IPS-15b (cell line): Measurements from ENCODE around the gene CARNS1.

Experiments
- H3K27me3 ChIP-seq: one replicate; pipeline ENCODE4 v1.6.1; 2013; ENCODE audit warnings: low read length; ENCODE audit not compliant: control insufficient read depth, insufficient read depth
- H3K36me3 ChIP-seq: one replicate; pipeline ENCODE4 v1.6.1; 2013; ENCODE audit warnings: low read length; ENCODE audit not compliant: control insufficient read depth, insufficient read depth
- H3K4me1 ChIP-seq: one replicate; pipeline ENCODE4 v1.6.1; 2013; ENCODE audit warnings: mild to moderate bottlenecking, low read length; ENCODE audit not compliant: control insufficient read depth, insufficient read depth
- H3K4me3 ChIP-seq: one replicate; pipeline ENCODE4 v1.5.1; 2013; ENCODE audit warnings: low read depth, low read length
- H3K9ac ChIP-seq: one replicate; pipeline ENCODE4 v1.6.1; 2013; ENCODE audit warnings: low read depth, mild to moderate bottlenecking, low read length
- H3K9me3 ChIP-seq: one replicate; pipeline ENCODE4 v1.6.1; 2013; ENCODE audit warnings: mild to moderate bottlenecking, low read length; ENCODE audit not compliant: control insufficient read depth, insufficient read depth

The CARNS1 gene

DNA sequence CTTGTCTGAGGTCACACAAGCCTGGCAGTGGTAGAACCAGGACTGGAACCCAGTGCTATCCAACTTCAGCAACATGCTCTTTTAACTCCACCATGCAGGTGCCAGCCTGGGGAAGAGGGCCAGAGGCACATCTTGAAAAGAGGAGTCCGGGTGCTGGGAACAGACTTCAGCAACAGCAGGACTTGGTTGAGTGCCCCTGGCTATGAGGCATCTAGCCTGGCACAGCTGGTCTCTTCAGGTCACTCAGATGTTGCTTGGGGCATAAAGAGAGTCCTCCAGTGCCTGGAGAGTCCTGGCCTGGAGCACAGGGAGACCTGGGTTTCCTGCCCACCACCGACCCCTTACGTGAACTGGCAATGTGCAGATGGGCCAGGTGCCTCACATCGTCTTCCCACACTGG lies 36.9 kb upstream of the CARNS1 start:
- no peak overlapping the region for H3K4me3 ChIP-seq
- H3K36me3 ChIP-seq: no peaks in the 10 kb centered on the region
- no peaks in the 10 kb centered on the region for H3K9me3 ChIP-seq
- H3K4me1 ChIP-seq: peaks cover 15% of the 10 kb centered on the region
- peaks cover 31% of the 10 kb centered on the region for H3K27me3 ChIP-seq
- no peak overlapping the region for H3K9ac ChIP-seq

DNA sequence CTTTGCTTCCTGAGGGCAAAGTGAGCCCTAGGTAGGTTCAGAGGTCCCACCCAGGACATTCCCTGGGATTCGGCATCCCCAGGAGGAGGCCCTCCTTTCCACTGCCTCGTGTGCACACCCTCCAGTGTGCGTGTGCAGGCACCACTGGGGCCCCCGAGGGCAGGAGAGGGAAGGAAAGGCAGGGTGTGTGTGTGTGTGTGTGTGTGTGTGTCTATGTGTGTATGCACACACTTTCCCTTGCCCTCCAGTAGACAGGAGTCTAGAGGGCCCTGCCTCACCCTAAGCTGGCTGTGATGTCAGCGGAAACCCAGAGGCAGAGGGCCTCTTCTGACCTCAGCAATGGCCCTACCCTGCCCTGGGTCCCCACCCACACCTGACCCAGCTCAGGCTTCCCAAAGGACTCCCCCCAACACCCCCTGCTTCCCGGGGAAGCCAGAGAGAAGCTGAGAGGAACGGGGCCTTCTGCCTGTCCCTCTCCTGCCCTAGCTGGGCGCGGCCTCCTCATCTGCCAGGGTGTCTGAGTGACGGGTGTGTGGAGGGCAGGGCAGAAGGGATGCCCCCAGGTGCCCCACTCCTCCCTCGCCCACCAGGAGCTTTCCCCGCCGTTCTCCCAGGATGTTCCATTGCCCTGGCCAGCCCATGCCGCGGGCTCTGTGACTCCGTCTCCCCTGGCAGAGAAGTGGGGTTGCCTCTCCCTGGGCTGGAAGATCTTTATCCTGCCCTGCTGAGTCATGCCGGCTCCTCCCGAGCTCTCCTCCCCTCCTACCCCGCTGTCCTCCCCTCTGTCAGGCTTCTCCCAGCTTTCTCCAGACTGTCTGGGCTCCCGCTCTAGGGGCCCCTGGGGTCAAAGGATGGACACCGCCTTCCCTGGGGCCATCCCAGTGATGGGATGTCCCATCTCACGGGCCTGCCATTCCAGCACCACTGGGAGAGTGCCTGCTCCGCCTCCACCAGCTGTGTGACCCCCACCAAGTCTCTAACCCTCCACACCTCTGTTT lies 36.1 kb upstream of the CARNS1 start:
- Histone ChIP-seq H3K27me3 (peaks cover 32% of the 10 kb centered on the region), H3K4me1 (peaks cover 14% of the 10 kb centered on the region), H3K36me3 (no peaks in the 10 kb centered on the region), H3K9me3 (no peaks in the 10 kb centered on the region), H3K4me3 (no peak overlapping the region), H3K9ac (no peak overlapping the region)

- Histone ChIP-seq H3K4me1 (peaks cover 8% of the 10 kb centered on the region), H3K4me3 (no peak overlapping the region), H3K36me3 (no peaks in the 10 kb centered on the region), H3K27me3 (peaks cover 31% of the 10 kb centered on the region), H3K9ac (no peak overlapping the region), H3K9me3 (no peaks in the 10 kb centered on the region)
Observed at GRCh38 chr11:67381244-67381972, 34.1 kb upstream of the CARNS1 start.

DNA sequence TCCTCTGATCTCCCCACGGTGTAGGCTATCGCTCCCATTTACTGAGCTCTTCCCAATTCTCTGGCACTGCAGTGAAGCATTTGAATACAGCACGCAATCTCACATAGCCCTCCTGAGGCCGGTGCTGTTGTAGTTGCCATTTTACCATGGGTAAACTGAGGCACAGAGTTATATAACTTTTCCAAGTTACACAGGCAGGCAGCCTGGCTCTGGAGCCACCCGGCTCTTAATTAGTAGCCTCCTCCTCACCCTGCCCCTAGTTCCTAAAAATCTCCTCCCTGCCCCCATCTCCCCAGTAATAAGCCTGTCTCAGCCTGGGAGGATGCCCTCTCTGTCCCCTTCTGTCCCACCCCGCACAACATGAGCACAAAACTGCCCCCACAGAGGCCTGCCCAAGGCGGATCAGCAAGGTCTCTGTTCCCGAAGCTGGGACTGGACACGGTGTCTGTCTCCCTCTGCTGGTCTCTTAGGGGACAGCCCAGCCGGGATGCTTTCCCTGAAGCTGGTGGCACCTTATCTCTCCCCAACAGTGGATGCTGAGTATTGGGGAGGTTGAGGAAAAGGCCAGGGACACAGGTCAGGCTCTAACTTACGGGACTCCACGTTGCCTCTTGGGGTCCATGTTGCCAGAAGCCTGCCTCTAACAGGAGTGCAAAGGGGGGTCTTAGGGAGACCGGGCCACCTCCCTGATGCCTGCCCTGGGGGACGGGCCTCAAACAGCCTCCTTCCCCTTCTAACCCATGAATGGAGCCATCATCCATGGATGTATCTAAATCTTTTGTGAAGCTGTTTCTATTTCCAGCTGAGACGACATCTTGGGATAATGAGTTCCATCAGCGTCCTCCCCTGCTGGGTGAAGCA lies 33.0 kb upstream of the CARNS1 start:
- Histone ChIP-seq H3K36me3 (no peaks in the 10 kb centered on the region), H3K4me3 (no peak overlapping the region), H3K4me1 (peaks cover 6% of the 10 kb centered on the region), H3K9me3 (no peaks in the 10 kb centered on the region), H3K27me3 (peaks cover 20% of the 10 kb centered on the region), H3K9ac (no peak overlapping the region)

- Histone ChIP-seq H3K27me3 (peaks cover 14% of the 10 kb centered on the region), H3K9me3 (no peaks in the 10 kb centered on the region), H3K4me3 (no peak overlapping the region), H3K36me3 (no peaks in the 10 kb centered on the region), H3K4me1 (peaks cover 6% of the 10 kb centered on the region), H3K9ac (no peak overlapping the region)
Observed at GRCh38 chr11:67384851-67385366, 30.6 kb upstream of the CARNS1 start.

DNA sequence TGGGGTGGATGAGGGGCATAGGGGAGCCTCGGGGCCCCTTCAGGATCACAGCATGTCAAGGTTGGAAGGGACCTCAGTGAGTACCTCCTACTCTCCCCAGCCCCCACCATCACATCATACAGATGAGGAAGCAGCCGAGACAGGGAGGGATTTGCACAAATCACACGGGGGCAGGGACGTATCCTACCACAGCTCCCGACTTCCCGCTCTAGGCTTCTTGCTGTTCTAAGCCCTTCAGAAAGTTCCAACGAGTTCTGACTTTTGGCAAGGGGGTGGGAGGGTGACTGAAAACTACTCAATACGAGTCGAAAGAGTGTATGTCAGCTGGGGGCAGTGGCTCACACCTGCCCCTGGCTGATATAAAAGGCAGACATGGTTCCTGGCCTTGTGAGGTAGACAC lies 28.4 kb upstream of the CARNS1 start:
- peaks cover 6% of the 10 kb centered on the region for H3K4me1 ChIP-seq
- H3K27me3 ChIP-seq: peaks cover 10% of the 10 kb centered on the region
- H3K4me3 ChIP-seq: no peak overlapping the region
- H3K9me3 ChIP-seq: no peaks in the 10 kb centered on the region
- no peak overlapping the region for H3K9ac ChIP-seq
- H3K36me3 ChIP-seq: no peaks in the 10 kb centered on the region

- Histone ChIP-seq H3K9ac (no peak overlapping the region), H3K4me3 (no peak overlapping the region), H3K36me3 (no peaks in the 10 kb centered on the region)
Observed at GRCh38 chr11:67387518-67387917, 28.0 kb upstream of the CARNS1 start.

DNA sequence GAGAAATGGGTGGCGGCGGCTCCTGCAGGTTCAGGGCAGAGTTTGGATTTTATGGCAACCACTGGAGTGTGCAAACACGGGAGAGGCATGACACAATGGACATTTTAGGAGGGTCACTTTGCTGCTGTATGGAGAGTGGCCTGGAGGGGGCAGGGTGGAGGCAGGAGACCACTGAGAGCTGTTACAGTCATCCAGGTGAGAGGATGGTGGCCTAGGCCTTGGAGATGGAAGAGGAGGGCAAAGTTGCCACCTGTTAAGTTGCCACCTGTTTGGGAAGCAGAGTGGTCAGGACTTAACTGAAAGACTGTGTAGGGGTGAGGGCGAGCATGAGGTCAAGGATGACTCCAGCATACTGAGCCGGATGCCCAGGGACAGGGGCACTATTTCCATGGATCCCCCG lies 26.0 kb upstream of the CARNS1 start:
- H3K9ac ChIP-seq: no peak overlapping the region
- peaks cover 6% of the 10 kb centered on the region for H3K4me1 ChIP-seq
- H3K4me3 ChIP-seq: no peak overlapping the region
- H3K27me3 ChIP-seq: peaks cover 7% of the 10 kb centered on the region
- H3K9me3 ChIP-seq: no peaks in the 10 kb centered on the region
- H3K36me3 ChIP-seq: peaks cover 3% of the 10 kb centered on the region

More at GRCh38 chr11:67387518-67387917, 28.0 kb upstream of the CARNS1 start:
- Histone ChIP-seq H3K4me1 (peaks cover 5% of the 10 kb centered on the region), H3K9me3 (no peaks in the 10 kb centered on the region), H3K27me3 (peaks cover 10% of the 10 kb centered on the region)

DNA sequence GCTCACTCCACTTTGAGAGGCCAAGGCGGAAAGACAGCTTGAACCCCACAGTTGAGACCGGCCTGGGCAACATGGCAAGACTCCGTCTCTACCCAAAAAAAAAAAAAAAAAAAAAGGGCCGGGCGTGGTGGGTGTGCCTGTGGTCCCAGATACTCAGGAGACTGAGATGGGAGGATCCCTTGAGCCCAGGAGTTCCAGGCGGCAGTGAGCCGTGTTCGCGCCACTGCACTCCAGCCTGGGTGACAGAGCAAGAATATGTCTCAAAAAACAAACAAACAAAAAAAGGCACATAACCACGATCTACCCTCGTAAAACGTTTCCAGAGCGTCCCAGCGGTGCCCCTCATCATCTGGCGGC lies 24.6 kb upstream of the CARNS1 start:
- Histone ChIP-seq H3K27me3 (no peaks in the 10 kb centered on the region), H3K4me3 (peak overlapping the region; percentile 95), H3K9ac (peak overlapping the region; percentile 61), H3K4me1 (peaks cover 6% of the 10 kb centered on the region), H3K9me3 (no peaks in the 10 kb centered on the region), H3K36me3 (peaks cover 7% of the 10 kb centered on the region)

DNA sequence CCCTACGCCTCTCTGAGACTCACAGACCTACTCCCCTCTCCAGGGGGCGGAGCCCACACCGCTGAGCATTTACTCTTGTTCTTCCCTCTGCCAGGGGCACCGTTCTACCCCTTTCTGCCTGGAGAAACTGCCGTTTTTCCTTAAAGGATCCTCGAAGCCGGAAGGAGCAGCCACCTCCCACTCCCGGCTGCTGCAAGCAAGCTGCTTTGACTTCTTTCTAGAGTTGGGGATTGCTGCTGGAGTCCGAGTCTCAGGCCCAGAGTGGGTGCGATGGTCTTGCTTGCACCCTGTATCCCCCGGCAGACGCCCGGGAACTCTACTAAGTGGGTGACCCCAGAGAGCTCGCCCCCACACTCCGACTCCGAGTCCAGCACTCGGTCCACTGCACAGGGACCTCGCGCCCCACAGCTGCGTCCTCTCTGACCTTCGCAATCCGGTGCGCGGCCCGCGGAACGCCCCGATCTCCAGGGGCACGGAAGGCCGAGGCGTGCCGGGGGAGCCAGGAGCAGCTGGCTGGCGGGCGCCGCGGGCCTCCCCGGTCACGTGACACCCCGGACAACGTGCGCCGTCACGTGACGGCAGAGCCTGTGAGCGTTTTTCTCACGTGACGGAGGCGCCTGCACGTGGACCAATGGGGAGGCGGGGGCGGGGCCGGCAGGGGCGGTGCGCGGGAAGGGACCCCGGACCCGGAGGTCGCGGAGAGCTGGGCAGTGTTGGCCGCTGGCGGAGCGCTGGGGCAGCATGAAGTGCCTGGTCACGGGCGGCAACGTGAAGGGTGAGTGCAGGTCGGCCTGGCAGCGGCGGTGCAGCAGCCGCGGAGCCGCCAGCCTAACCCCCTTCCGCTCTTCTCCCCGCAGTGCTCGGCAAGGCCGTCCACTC lies 23.9 kb upstream of the CARNS1 start, which contains the start of gene RAD9A:
TSS of gene RAD9A (plus strand) at position 683 of the 879 bp plus-strand sequence. CDS start at position 742, 59 bp downstream.
- Histone ChIP-seq H3K4me3 (peak within 1 kb of the TSS; percentile 95), H3K9ac (peak within 1 kb of the TSS; percentile 61), H3K9me3 (no peaks in the 10 kb centered on the region), H3K27me3 (no peaks in the 10 kb centered on the region), H3K36me3 (peaks cover 8% of the 10 kb centered on the region), H3K4me1 (peaks cover 6% of the 10 kb centered on the region)
